Measurements from ENCODE around the gene SLC16A10. TPM values are rescaled to one million over a fixed set of nuclear protein-coding genes. Genes with fewer than 3 reads are reported as not detected.

SLC16A10 gene
- total and polyA plus RNA-seq, 2 donors (not counting 3 experiments of a cell fraction or from before 2014, with no cell fraction given), result not detected

- Histone ChIP-seq H3K36me3 (ENCODE audit: control insufficient read depth in 2 of 2, extremely low read depth in 1 of 2, insufficient read depth in 2 of 2, low read length in 2 of 2) (no peaks in the 10 kb centered on the region), H3K4me3 (replicated peaks in 1 of 3; ENCODE audit: insufficient read depth in 1 of 3, low read depth in 1 of 3, low read length in 3 of 3) (no peak overlapping the region), H3K79me2 (ENCODE audit: control insufficient read depth, insufficient read depth, low read length) (no peaks in the 10 kb centered on the region), H3K9ac (replicated peaks; ENCODE audit: extremely low read depth, insufficient read depth, low read length) (no peak overlapping the region), H3K9me3 (replicated peaks; ENCODE audit: control insufficient read depth, insufficient read depth, low read length) (no peaks in the 10 kb centered on the region), H2AFZ (ENCODE audit: low read depth, low read length) (no peak overlapping the region), H4K20me1 (replicated peaks; ENCODE audit: control insufficient read depth, extremely low read depth, insufficient read depth, low read length) (no peaks in the 10 kb centered on the region), H3K4me1 (ENCODE audit: control insufficient read depth, extremely low read depth, insufficient read depth, low read length) (no peaks in the 10 kb centered on the region), H3K9me1 (replicated peaks; ENCODE audit: control insufficient read depth, extremely low read depth, insufficient read depth, low read length) (no peaks in the 10 kb centered on the region), H3K4me2 (ENCODE audit: insufficient read depth, low read length) (no peak overlapping the region), H3K27ac (ENCODE audit: insufficient read depth, low read depth, low read length) (no peak overlapping the region), H3K27me3 (ENCODE audit: control insufficient read depth in 2 of 2, insufficient read depth in 2 of 2, low read length in 2 of 2) (peaks cover 5 to 7% of the 10 kb centered on the region in 2 experiments)
- FAIRE-seq (no peak), DNase-seq (ENCODE audit: low read depth, low spot score) (no peak)
- no peak for TF ChIP-seq POLR2AphosphoS5 (IDR thresholded peaks at IDR 0.05; ENCODE audit: insufficient read depth, low read depth, low read length)
- dilution Hi-C loops (cut with MboI; ENCODE audit: extremely low pct_ligation_motif_present, low sequenced_read_pairs), result no loop called here
- ChIA-PET CTCF (no interaction called here), POLR2A (no interaction called here)
- intact Hi-C loops (cut with micrococcal nuclease), result no loop called here
- BruUV-seq (replicated peaks), result no TSS peak
Observed at GRCh38 chr6:111119571-111120329, 32.4 kb downstream of the SLC16A10 start.

GRCh38 chr6:111121789-111122350, 34.6 kb downstream of the SLC16A10 start:
- intact Hi-C loops (cut with micrococcal nuclease), result no loop called here
- H3K9me3 ChIP-seq (replicated peaks; ENCODE audit: control insufficient read depth, insufficient read depth, low read length), result no peaks in the 10 kb centered on the region
- TF ChIP-seq GATA2 (IDR thresholded peaks at IDR 0.05; ENCODE audit: insufficient read depth, insufficient read length, low read depth, low read length), result no peak
- no peak for TF ChIP-seq EZH2 (IDR thresholded peaks at IDR 0.05; ENCODE audit: borderline replicate concordance, low read depth, low read length, severe bottlenecking)
- TF ChIP-seq POLR2AphosphoS5 (IDR thresholded peaks at IDR 0.05; ENCODE audit: insufficient read depth, low read depth, low read length), result no peak
- TF ChIP-seq MYC (IDR thresholded peaks at IDR 0.05; ENCODE audit: low read depth, low read length), result no peak
- TF ChIP-seq MAX (IDR thresholded peaks at IDR 0.05; ENCODE audit: insufficient read depth, insufficient read length), result no peak
- TF ChIP-seq FOS (IDR thresholded peaks at IDR 0.05; ENCODE audit: borderline replicate concordance, insufficient read depth, low read length), result no peak
- TF ChIP-seq JUN (IDR thresholded peaks at IDR 0.05; ENCODE audit: borderline replicate concordance, insufficient read depth, insufficient read length, low read depth), result no peak
- TF ChIP-seq CTCF (IDR thresholded peaks at IDR 0.05; ENCODE audit: extremely low read depth in 1 of 2, insufficient read depth in 1 of 2, low read depth in 1 of 2, low read length in 2 of 2), result no peak
- TF ChIP-seq POLR2A (IDR thresholded peaks at IDR 0.05; ENCODE audit: low read depth, low read length), result no peak

More at GRCh38 chr6:111121789-111122350, 34.6 kb downstream of the SLC16A10 start:
- Histone ChIP-seq H3K9me1 (replicated peaks; ENCODE audit: control insufficient read depth, extremely low read depth, insufficient read depth, low read length) (no peaks in the 10 kb centered on the region), H3K36me3 (ENCODE audit: control insufficient read depth in 2 of 2, extremely low read depth in 1 of 2, insufficient read depth in 2 of 2, low read length in 2 of 2) (no peaks in the 10 kb centered on the region), H3K9ac (replicated peaks; ENCODE audit: extremely low read depth, insufficient read depth, low read length) (no peak overlapping the region), H3K27me3 (ENCODE audit: control insufficient read depth in 2 of 2, insufficient read depth in 2 of 2, low read length in 2 of 2) (peaks cover 7 to 9% of the 10 kb centered on the region in 2 experiments), H3K4me1 (ENCODE audit: control insufficient read depth, extremely low read depth, insufficient read depth, low read length) (no peaks in the 10 kb centered on the region), H3K79me2 (ENCODE audit: control insufficient read depth, insufficient read depth, low read length) (no peaks in the 10 kb centered on the region), H3K4me2 (ENCODE audit: insufficient read depth, low read length) (no peak overlapping the region), H3K27ac (ENCODE audit: insufficient read depth, low read depth, low read length) (no peak overlapping the region), H4K20me1 (replicated peaks; ENCODE audit: control insufficient read depth, extremely low read depth, insufficient read depth, low read length) (no peaks in the 10 kb centered on the region), H3K4me3 (replicated peaks in 1 of 3; ENCODE audit: insufficient read depth in 1 of 3, low read depth in 1 of 3, low read length in 3 of 3) (no peak overlapping the region), H2AFZ (ENCODE audit: low read depth, low read length) (no peak overlapping the region)
- no peak for FAIRE-seq
- POLR2A ChIA-PET, result no interaction called here
- dilution Hi-C loops (cut with MboI; ENCODE audit: extremely low pct_ligation_motif_present, low sequenced_read_pairs), result no loop called here
- BruUV-seq (replicated peaks), result no TSS peak
- CTCF ChIA-PET, result interaction anchor here (1.2 to 1.5 kb wide), 2 partner anchors 9 to 112 kb away, joined by 4 to 5 read pairs; no protein-coding TSS in a partner anchor
- DNase-seq (ENCODE audit: low read depth, low spot score), result no peak

All from endothelial cell of umbilical vein (primary cell).